Left ventricle myocardium superior (tissue), 1 donor: ENCODE measurements around the gene DUOX1. TPM values are rescaled to one million over a fixed set of nuclear protein-coding genes. Genes with fewer than 3 reads are reported as not detected.

Experiments used
- ATAC-seq: fragments of 200-7000 bp; cut with Tn5 transposase; one replicate; pipeline ENCODE4 v1.9.1; 2020; ENCODE audit warnings: mild to moderate bottlenecking, moderate library complexity
- DNase-seq: peaks from one replicate; pipeline ENCODE4 v3.0.0-alpha.2; 2020
- intact Hi-C: fragments of 100-400 bp; cut with micrococcal nuclease; formaldehyde crosslinking; loops from one replicate; pipeline ENCODE4 v1.11.0; 2022
- total RNA-seq: library from RNA; stranded (reverse); fragmentation: NEBNext Ultra II Directional; extraction: Animal tissue kit (Norgen Biotek cat#: 25700); gene quantifications from one replicate; pipeline ENCODE4 v1.2.1, GENCODE V29; 2021
- donor health status: DM: no; HTN: yes; CAD: no; lungs with severe emphysema.

Gene DUOX1
- total RNA-seq, 1 donor from 2014 or later, result 0.50 TPM

DNA sequence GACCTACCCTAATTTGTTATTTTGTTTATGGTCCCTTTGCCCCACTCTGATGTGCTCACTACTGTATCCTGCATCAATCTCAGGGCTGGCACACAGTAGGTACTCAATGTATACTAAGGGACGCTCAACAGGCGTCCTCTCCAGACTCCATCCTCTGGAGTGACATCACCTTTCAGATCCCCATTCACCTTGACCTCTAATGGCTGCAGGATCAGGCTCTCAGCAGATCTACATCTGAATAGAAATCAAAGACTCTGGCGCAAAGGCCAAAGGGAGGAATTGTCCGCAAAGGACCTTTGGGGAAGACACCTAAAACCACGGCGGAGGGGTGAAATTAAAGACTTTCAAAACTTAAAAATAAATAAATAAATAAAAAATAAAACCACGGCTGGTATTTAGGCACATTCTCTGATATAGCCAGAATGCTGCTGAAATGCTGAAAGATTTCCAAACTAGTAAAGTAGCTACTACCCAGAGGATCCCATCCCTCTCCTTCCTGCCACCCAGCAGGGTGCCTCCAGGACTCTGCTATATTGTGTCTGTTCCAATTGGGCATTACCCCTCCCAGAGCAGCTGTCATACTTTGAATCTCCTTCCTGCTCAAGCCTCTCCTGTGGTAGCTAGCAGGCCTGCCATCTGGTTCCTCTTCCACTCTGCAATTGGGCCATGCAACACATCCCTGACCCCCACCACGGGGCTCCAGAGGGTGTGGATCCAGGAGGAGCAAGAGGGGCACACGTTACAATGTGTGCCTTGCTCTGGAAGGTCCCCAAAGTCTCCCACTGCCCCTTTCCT is 51.9 kb downstream of the DUOX1 start:
- DNase-seq, result no peak
- no peak for ATAC-seq
- intact Hi-C loops, result no loop called here

DNA sequence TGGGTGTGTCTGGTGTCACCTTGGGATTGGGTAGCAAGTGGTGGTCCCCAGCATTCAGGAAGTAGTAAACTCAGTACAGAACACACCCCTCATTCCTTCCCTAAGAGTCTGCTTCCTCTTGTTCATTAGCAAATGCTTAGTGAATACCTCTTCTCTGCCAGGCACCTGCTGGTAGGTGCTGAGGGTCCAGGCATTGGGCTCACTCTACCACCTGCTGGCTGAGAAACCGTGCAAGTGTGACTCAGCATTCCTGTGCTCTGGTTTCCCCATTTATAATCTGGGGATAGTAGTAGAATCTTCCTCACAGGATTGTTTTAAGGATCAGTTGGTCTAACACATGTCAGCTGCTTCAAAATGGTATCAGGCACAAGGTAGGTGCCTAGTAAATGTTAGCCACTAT is 53.2 kb downstream of the DUOX1 start:
- no peak for ATAC-seq
- intact Hi-C loops, result no loop called here
- no peak for DNase-seq

DNA sequence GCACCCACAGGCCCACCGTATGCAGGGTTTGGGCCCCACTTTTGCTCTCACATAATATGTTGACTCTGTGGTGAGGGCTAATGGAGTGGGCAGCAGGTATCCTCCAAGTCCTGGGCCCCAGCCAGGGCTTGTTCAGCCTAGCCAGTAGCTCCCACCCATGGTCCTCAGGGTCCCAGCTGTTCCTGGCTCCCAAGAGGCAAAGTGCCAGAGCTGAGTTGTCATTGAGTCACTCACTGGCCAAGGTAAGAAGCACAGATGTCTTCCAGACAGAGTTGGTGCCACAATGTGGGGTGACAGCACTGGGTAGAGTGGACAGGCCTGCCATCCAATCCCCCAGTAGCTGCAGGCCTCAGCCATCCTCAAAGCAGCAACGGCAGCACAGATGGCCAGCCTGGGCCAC is 53.7 kb downstream of the DUOX1 start:
- no peak for DNase-seq
- ATAC-seq, result no peak
- intact Hi-C loops, result no loop called here

DNA sequence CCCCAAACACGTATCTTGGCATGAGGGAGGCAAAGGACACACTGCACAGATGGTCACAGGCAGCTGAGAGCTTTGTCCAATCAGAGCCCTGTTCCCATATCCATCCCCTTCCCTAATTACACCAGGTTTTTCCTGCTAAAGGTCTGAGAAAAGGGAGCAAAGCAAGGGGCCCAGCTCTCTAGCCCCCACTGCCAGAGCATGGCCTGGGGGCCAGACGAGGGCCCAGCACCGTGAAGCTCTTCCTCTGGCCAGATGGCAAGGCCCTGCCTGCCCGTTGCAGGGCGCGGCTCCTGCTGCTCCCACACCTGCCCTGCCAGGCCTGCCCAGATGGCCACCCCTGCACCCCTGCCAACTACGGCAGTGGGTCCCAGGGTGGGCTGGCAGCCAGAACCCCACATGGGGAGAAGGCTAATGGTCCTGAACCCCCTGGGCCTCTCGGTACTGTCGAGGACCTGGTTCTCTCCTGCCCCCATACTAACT is 54.8 kb downstream of the DUOX1 start:
- intact Hi-C loops, result no loop called here
- DNase-seq (no peak), ATAC-seq (no peak)

DNA sequence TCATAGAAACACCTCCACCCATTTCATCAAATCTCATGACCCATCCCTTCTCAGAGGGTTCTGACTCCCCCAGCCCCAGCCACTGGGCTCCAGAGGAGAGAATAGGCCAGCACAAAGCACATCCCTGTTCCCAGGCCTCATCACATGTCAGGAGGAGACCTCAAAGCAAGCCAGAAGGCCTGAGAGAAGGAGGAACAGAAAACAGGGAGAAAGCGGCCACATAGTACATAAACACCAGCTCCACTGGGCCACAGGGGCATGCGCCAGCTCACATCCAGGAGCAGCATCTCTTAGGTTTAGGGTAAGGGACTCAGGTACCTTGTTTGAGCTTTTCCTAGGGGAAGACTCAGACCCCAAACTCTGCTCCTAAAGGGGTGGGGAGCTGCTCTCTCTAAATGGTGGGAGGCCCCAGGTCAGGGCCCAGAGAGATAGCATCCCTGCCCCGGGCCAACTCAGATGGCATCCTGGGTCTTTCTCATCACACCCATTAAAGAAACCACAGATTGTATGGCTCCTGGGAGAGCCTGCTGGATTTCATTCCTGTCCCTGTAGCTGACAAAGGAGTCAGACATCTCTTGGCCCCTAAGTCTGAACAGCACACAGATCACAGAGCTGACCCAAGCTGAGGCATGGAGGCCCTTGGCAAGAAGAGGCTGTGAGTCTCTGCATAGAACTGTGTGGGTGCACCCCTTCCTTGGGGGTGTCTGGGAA is 55.4 kb downstream of the DUOX1 start:
- ATAC-seq (no peak), DNase-seq (no peak)
- intact Hi-C loops, result no loop called here

DNA sequence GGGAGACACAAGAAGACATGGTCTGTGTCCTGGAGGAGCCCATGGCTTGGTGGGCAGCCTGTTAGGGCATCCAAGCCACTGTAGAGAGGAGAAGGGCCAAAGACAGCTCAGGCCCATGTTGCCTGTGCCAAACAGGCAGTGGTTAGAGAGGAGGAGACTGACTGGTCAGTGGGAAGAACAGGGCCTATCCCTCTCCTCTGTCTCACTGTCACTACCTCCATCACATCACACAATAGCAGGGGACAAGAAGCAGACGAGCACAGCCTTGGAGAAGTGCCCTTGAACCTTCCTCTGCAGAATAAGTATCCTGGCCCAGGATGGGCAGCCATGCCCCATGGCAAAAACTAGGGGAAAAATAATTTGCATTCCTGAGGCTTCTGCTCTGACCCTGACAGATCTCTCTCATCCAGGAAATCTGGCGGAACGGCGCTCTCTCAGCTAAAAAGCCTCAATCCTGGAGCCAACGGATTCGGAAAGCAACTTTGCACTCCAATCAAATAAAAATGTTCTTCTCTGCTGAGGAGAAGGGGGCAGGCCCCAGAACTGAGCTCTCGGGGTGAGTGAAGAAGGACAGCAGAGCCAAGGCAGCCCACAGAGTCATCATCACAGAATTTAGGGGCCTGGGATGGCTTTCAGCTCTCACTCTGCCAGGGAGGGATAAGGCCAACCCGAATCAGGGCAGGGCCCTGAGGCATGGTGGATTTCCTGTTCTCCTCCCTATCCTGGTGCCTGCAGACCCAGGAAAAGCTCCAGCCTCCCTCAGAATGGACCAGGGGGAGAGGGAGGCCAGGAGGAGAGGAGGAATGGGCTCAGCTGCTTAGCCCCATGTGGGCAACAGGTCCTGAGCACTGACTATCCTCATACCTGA is 56.3 kb downstream of the DUOX1 start:
- intact Hi-C loops, result no loop called here
- peak; percentile 49 for ATAC-seq
- no peak for DNase-seq

DNA sequence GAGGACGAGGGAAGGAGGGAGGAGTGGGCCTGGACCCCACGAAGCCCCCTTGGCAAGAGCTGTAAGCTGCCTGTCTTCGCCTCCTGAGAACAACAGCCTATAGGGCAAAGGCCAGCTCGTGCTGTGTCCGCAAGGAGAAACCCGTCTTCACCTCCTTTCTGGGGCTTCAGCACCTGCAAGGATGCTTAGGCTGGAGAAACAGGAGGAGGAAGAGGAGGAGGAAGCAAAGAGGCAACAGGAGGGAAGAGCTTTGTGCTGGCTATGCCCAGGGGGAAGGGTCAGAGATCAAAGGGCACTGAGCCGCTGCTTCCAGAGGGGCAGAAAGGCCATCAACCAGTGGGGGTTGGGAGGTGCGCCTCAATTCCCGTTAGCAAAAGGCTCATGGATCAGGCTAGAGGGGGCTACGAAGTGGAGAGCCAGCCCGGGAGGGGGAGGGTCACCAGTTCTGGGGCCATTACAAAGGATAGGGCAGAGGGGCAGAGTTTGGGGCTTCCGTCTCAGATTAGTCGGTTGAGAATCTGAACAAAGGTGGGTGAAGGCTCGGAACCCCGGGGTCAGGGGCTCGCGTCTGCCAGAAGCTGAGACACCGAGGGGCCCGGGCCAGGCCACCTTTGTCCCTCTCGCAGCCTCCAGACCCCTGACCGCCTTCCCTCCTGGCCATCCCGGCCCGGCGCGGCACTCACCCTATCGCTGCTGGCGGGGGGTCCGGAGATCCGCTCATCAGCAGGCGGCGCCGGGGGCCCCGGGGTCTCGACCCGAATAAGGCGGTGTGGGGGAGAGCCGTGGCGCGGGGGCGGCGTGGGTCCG is 57.2 kb downstream of the DUOX1 start:
- intact Hi-C loops, result no loop called here
- peak; percentile 8 for ATAC-seq
- no peak for DNase-seq

DNA sequence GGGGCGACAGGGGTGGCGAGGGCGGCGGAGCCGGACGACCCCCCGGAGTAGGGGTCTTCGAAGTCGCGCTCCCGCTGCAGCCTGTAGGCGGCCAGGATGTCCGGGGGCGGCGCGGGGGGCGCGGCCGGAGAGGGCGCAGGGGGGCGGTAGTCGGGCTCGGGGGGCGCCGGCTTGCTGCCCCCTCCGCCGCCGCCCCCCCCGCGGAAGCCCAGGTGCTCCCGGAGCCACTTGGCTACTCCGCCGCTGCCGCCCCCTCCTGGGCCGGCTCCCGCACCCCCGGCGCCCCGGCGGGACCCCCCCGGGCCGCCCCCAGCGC is 57.7 kb downstream of the DUOX1 start:
- intact Hi-C loops, result no loop called here
- no peak for ATAC-seq
- DNase-seq, result no peak

DNA sequence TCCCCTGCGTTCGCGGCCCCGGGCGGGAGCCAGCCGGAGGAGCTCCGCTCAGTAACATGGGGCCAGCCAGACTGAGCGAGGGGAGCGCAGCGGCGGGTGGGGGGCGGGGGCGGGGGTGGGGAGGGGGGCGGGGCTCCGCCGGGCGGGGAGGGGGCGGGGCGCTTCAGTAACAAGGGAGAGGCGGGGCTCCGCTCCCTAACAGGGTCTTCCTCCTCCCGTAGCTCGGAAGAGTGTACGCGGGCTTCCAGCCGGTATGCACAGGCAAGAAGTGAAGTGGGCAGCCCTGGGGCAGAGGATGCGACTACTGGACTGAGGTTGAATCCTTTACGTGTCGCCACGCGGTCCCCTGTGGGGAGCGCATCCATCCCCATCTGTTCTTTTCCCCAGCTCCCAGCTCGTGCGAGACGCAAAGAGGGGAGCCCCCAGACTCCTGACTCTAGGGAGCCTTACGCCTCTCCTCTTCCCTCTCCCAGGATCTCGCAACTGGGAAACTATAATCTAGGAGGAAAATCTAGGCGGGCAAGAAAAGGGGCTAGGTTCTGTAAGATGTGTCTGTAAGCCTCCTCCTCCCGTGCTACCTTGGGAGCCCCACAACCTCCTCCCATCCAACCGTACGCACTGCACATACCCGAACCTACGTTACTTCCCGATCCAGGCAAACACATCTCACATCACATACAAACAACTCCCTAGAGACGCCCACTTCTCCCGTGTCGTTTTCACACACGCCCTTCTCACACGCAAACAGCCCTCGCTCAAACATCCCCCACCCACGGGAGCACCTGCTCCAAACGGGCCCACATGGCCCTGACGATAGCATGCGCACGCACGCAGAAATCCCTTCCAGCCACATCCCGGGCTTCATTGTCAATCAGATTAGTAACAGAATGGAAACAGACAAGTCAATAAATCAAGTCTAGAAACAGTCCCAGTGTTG is 58.4 kb downstream of the DUOX1 start, which contains the start of gene SHF:
Gene SHF (minus strand): TSS at position 73 of the 937 bp plus-strand sequence. CDS start 15 bp downstream, at position 58.
- DNase-seq (peak; percentile 78), ATAC-seq (peak; percentile 83)
- intact Hi-C loops, result no loop called here

DNA sequence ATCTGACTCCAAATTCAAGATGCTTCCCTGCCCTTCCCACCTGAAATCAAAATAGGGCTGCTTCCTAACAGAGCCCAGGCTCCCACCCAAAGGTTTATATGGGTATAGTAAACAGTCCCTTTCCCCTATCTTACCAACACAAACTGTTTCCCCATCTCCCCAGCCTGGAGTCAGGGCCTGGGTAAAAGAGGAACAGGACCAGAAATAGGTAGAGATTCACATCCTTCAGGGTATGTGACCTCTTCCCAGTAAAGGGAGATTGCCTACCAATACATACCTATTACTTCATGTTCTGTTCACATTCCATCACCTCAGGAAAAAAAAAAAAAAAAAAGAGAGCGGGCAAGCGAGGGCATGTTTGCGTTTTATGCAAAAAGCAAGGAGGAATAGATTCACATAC is 67.7 kb downstream of the DUOX1 start:
- no peak for ATAC-seq
- intact Hi-C loops, result no loop called here
- no peak for DNase-seq

DNA sequence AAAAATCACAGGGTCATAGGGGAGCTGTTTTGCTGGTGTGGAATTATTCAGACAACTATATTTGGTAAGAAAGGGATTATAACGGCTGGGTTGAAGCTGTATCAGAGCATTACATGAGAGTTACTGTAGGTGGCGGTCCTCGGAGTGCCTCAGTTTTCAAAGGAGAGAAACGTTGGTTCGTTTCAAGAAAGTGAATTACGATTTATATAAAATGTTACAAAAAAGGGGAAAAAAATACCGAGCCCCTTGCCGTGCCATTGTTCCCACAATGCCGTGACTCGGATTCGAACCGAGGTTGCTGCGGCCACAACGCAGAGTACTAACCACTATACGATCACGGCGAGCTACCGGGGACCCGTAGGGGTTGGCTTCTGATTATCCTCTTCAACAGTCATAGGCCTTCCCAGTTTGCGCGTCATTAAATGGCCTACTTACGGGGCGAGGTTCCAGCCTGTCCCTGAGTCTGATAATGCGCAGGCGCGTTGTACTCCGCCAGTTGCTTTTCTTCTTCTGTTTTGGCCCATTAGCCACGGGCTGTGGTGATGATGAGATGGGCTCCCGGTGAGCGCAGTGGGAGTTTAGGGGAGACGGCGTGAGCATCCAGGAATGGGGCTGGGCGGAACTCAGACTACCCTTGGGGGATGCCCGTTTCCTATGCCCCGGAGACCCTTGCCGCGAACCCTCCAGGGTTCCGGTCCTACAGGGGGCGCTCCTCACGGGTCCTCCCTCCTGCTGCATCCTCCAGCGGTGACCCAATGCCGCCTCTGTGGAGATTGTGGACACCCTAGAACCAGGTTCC is 68.7 kb downstream of the DUOX1 start:
- intact Hi-C loops, result no loop called here
- DNase-seq (peak; percentile 93), ATAC-seq (peak; percentile 78)

DNA sequence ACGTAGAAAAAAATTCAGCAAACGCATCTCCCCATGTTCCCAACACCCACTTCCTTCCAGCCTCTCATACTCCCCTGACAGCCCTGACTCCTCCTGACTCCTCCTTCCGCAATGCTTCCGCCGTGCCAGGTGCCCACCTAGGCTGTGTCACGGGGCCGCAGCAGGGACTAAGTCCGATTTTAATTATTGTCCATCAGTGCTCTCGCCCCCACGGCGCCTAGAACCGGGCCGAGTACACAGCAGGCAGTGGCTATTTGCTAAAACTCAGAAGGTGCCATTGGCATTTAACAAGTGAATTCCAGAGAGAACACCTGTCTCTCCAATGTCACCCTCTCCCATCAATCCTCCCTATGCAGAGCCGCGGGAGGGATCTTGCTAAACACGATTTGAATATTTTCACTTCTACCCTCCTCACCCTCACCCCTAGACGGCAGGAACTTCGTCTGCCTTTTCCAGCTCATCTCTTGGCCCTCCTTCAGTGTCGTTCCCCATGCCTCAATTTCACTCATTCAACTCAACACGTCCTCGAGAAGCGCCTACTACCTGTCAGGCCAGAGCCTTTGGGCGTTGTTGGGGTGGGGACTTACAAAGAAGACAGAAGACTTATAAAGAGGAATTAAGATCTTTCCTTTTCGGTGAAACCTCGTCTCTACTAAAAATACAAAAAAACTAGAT is 69.5 kb downstream of the DUOX1 start:
- DNase-seq, result no peak
- ATAC-seq, result no peak
- intact Hi-C loops, result no loop called here

DNA sequence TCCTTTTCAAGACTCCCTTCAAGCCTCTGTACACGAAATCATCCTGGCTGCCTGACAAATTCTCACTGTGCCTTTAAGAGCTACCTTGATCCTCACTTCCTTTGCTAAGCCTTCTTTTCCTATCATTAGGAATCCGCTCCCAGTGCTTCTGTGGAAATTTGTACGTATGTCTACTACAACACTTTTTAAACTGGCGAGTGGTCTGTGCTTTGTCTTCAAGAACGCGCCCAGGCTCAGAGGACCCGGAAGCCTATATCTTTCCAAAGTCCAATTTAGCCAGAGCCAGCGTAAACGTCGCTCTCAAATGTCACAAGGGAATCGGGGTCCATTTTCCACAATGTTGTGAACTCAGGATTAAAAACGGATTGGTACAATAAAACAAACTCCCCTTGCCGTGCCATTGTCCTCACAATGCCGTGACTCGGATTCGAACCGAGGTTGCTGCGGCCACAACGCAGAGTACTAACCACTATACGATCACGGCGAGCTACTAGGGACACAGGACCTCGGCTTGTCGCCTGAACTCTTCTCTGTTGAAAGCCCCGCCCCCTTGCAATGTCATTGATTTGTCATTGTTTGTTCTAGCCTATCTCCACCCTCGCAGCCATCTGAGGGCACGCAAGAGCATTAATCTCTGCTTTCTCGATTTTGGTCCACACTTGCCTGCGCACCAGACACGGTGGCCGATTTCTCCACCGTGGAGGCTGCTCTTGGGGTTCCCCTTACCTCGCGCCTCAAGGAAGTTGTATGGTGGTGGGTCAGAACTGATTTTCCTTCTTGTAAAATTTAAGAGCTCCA is 70.4 kb downstream of the DUOX1 start:
- peak; percentile 92 for DNase-seq
- ATAC-seq, result peak; percentile 80
- intact Hi-C loops, result loop anchor here (1.0 to 5.0 kb wide), 2 partner anchors 79 to 202 kb away; a partner anchor contains a TSS

DNA sequence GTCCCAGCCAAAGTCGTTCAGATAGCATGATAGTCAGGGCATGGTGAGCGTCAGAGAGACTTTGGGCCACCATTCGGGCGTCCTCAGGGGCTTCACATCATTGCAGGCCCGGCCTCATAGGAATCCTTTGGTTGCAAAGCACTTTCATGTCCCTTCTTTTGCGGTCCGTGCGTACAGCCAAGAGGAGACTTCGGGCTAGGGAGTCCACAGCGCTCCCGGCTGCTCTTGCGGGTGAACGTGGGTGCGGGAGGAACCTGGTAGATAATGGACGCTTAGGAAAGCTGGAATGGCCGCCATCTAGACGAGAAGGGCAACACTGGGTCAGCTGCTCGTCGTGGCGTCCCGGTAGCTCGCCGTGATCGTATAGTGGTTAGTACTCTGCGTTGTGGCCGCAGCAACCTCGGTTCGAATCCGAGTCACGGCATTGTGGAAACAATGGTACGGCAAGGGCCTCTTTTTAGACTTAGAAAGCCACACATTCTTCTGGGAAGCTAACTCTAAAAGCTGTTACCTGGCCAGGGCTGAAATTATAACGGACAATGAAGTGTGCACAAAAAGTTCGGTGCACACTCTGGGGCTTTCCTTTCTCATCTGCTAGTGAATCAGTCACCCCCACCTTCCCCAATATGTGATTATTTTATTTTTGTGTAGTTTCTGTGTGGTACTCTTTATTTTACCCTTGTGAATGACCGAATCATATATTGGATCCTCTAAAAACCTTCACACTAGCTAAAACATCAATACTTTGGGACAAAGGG is 71.2 kb downstream of the DUOX1 start:
- intact Hi-C loops, result loop anchor here (1.0 to 5.0 kb wide), 2 partner anchors 78 to 201 kb away; a partner anchor contains a TSS
- ATAC-seq (peak; percentile 58), DNase-seq (peak; percentile 85)

DNA sequence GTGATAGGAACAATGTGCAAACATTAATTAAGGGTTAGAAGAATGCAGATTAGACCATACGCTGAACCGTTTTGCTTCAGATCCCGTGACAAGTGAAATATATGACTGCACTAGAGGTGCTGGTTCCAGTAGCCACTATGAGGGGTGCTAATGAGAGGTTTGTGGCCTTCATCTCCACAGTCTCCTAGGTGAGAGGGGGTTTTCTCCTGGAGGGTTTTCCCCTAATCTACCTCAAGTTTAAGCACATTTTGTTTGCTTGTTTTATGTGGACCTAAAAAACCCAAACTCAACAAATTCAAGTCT is 71.7 kb downstream of the DUOX1 start:
- intact Hi-C loops, result loop anchor here (5.0 kb wide), 1 partner anchor 201 kb away; a partner anchor contains a TSS
- no peak for DNase-seq
- no peak for ATAC-seq
